ENCODE data around the gene ITGA4. TPM values are rescaled to one million over a fixed set of nuclear protein-coding genes. Genes with fewer than 3 reads are reported as not detected.

Gene ITGA4
- total and polyA plus RNA-seq, 2 of the 13 experiments (the other 11 are each of a cell fraction or from before 2014, with no cell fraction given): not detected

GRCh38 chr2:181465676-181466375, 8.6 kb downstream of the ITGA4 start (continued):
- no peak for TF ChIP-seq MIER2 (CRISPR knock-in tag; IDR thresholded peaks at IDR 0.05)
- TF ChIP-seq KDM4B (CRISPR knock-in tag; IDR thresholded peaks at IDR 0.05): no peak
- TF ChIP-seq CSRNP2 (CRISPR knock-in tag; conservative IDR thresholded peaks at IDR 0.05; ENCODE audit: low read depth): no peak
- TF ChIP-seq, protein P1, sequence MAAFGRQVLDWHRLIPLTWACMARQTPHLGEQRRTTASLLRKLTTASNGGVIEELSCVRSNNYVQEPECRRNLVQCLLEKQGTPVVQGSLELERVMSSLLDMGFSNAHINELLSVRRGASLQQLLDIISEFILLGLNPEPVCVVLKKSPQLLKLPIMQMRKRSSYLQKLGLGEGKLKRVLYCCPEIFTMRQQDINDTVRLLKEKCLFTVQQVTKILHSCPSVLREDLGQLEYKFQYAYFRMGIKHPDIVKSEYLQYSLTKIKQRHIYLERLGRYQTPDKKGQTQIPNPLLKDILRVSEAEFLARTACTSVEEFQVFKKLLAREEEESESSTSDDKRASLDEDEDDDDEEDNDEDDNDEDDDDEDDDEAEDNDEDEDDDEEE (CRISPR knock-in tag; IDR thresholded peaks at IDR 0.05): no peak

GRCh38 chr2:181466661-181467576, 9.7 kb downstream of the ITGA4 start:
- CTCF ChIA-PET (ENCODE audit: low intra/inter-chr PET ratio, low total read pairs): interaction anchor here (0.8 to 2.7 kb wide), 5 partner anchors 288 to 1343 kb away, joined by 3 to 27 read pairs (median 7); no protein-coding TSS in a partner anchor
- POLR2A ChIA-PET: no interaction called here
- no peaks in the 10 kb centered on the region for H3K27me3 ChIP-seq (ENCODE audit: control insufficient read depth in 1 of 2, insufficient read depth in 2 of 2, low read length in 2 of 2)
- H3K36me3 ChIP-seq (replicated peaks in 1 of 2; ENCODE audit: control insufficient read depth in 1 of 2, insufficient read depth in 2 of 2, low read length in 2 of 2): no peaks in the 10 kb centered on the region
- H3K9ac ChIP-seq (ENCODE audit: insufficient read depth, low read depth, low read length): no peak overlapping the region
- no peak overlapping the region for H3K4me2 ChIP-seq (ENCODE audit: low read depth, low read length)
- no peaks in the 10 kb centered on the region for H3K4me1 ChIP-seq (ENCODE audit: insufficient read depth, low read length)
- FAIRE-seq (no peak), DNase-seq (ENCODE audit: low spot score) (peak; percentile 32), ATAC-seq (peak; percentile 72; the same call in 2 of the 3 replicates)
- 28% methylated on average over 4 of the region's 4 CpGs for WGBS (ENCODE audit: low lambda C conversion rate)
- intact Hi-C loops (cut with micrococcal nuclease; ENCODE audit: unreplicated experiment): loop anchor here (1.0 to 5.0 kb wide), 5 partner anchors 230 to 1343 kb away; no protein-coding TSS in a partner anchor
- no TSS peak for BruUV-seq (replicated peaks)
- H3K79me2 ChIP-seq (ENCODE audit: insufficient read depth, low read length): no peaks in the 10 kb centered on the region
- no peak overlapping the region for H2AFZ ChIP-seq (ENCODE audit: low read length)
- in situ Hi-C loops (cut with HindIII; ENCODE audit: extremely low pct_ligation_motif_present, low pct_unique_long_range_greater_than_20kb): loop anchor here (10.0 kb wide), 2 partner anchors 362 to 1342 kb away; no protein-coding TSS in a partner anchor
- H3K27ac ChIP-seq (ENCODE audit: extremely low read length, insufficient read depth, low read length): no peak overlapping the region
- H4K20me1 ChIP-seq (ENCODE audit: insufficient read depth, low read length): no peaks in the 10 kb centered on the region
- no peaks in the 10 kb centered on the region for H3K9me3 ChIP-seq (ENCODE audit: low read length)
- H3K4me3 ChIP-seq (replicated peaks in 1 of 3; ENCODE audit: insufficient read depth in 1 of 3, low read depth in 2 of 3, low read length in 3 of 3): no peak overlapping the region
- TF ChIP-seq, protein P2, sequence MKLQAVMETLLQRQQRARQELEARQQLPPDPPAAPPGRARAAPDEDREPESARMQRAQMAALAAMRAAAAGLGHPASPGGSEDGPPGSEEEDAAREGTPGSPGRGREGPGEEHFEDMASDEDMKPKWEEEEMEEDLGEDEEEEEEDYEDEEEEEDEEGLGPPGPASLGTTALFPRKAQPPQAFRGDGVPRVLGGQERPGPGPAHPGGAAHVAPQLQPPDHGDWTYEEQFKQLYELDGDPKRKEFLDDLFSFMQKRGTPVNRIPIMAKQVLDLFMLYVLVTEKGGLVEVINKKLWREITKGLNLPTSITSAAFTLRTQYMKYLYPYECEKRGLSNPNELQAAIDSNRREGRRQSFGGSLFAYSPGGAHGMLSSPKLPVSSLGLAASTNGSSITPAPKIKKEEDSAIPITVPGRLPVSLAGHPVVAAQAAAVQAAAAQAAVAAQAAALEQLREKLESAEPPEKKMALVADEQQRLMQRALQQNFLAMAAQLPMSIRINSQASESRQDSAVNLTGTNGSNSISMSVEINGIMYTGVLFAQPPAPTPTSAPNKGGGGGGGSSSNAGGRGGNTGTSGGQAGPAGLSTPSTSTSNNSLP (IDR thresholded peaks at IDR 0.05; ENCODE audit: low read depth, low read length): peak; percentile 82; the same call in 1 of the 2 replicates
- TF ChIP-seq CTCF (CRISPR knock-in tag; IDR thresholded peaks at IDR 0.05) (peak; percentile 76), ZKSCAN1 (IDR thresholded peaks at IDR 0.05; ENCODE audit: low read length) (peak; percentile 99), ZNF850 (CRISPR knock-in tag; conservative IDR thresholded peaks at IDR 0.05) (no peak), TERF1 (CRISPR knock-in tag; IDR thresholded peaks at IDR 0.05) (no peak), STAG1 (CRISPR knock-in tag; IDR thresholded peaks at IDR 0.05) (peak; percentile 63), RFXANK (CRISPR knock-in tag; IDR thresholded peaks at IDR 0.05) (no peak), RAD21 (CRISPR knock-in tag; IDR thresholded peaks at IDR 0.05) (peak; percentile 30; the same call in 1 of the 2 replicates), MYC (CRISPR knock-in tag; IDR thresholded peaks at IDR 0.05; ENCODE audit: borderline replicate concordance) (no peak)

All from HepG2 (cell line).